ENCODE results near the gene TPX2. TPM values are rescaled to one million over a fixed set of nuclear protein-coding genes. Genes with fewer than 3 reads are reported as not detected.
"Not testable (repeated sequence)": the region's sequence is repeated elsewhere in the genome, so short reads cannot be mapped to it uniquely, and the experiment has no call there.

The TPX2 gene
- total RNA-seq, 1 experiment from 2014 or later = 248 TPM

DNA sequence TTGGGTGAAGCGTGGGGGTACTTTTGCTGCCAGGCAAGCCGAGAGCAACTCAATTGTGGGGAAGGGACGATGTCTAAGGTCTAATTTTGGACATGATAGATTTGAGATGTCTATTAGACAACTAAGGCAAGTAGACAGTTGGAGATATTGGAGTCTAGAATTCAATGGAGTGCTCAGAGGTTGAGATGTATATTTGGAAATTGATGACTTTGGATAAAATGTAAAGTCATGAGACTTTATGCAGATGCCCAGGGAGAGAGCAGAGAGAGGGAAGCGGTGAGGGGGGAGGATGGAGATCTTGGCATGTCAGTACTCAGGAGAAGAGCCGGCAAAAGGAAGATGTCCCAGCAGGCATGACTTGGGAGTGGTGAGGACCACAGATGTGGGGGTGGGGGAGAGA, 87.0 kb downstream of the TPX2 start:
- Histone ChIP-seq H3K4me3 (ENCODE audit: low read depth in 2 of 2, low read length in 2 of 2) (no peak overlapping the region), H3K9me3 (ENCODE audit: control insufficient read depth, insufficient read depth, low read depth, low read length) (no peaks in the 10 kb centered on the region), H3K27me3 (ENCODE audit: control insufficient read depth, insufficient read depth, low read length) (no peaks in the 10 kb centered on the region), H3K36me3 (ENCODE audit: control insufficient read depth, insufficient read depth, low read length) (no peaks in the 10 kb centered on the region), H3K27ac (ENCODE audit: low read length) (no peak overlapping the region), H3K4me1 (ENCODE audit: control insufficient read depth, insufficient read depth, low read length) (peaks cover 12% of the 10 kb centered on the region)
- ChIA-PET POLR2A (no interaction called here), CTCF (interaction anchor here (0.6 kb wide), 1 partner anchor 152 kb away, joined by 11 read pairs; no protein-coding TSS in a partner anchor)
- no peak for DNase-seq (ENCODE audit: low read depth, low spot score)
- in situ Hi-C loops (cut with HindIII; ENCODE audit: low pct_unique_long_range_greater_than_20kb, low sequenced_read_pairs) (no loop called here), intact Hi-C loops (cut with micrococcal nuclease; ENCODE audit: unreplicated experiment) (no loop called here)
- no peak for TF ChIP-seq SIN3A (IDR thresholded peaks at IDR 0.05; ENCODE audit: borderline replicate concordance, insufficient read depth, low read depth, low read length)
- TF ChIP-seq POLR2AphosphoS5 (IDR thresholded peaks at IDR 0.05; ENCODE audit: low read depth, low read length) = no peak
- TF ChIP-seq, protein P1, sequence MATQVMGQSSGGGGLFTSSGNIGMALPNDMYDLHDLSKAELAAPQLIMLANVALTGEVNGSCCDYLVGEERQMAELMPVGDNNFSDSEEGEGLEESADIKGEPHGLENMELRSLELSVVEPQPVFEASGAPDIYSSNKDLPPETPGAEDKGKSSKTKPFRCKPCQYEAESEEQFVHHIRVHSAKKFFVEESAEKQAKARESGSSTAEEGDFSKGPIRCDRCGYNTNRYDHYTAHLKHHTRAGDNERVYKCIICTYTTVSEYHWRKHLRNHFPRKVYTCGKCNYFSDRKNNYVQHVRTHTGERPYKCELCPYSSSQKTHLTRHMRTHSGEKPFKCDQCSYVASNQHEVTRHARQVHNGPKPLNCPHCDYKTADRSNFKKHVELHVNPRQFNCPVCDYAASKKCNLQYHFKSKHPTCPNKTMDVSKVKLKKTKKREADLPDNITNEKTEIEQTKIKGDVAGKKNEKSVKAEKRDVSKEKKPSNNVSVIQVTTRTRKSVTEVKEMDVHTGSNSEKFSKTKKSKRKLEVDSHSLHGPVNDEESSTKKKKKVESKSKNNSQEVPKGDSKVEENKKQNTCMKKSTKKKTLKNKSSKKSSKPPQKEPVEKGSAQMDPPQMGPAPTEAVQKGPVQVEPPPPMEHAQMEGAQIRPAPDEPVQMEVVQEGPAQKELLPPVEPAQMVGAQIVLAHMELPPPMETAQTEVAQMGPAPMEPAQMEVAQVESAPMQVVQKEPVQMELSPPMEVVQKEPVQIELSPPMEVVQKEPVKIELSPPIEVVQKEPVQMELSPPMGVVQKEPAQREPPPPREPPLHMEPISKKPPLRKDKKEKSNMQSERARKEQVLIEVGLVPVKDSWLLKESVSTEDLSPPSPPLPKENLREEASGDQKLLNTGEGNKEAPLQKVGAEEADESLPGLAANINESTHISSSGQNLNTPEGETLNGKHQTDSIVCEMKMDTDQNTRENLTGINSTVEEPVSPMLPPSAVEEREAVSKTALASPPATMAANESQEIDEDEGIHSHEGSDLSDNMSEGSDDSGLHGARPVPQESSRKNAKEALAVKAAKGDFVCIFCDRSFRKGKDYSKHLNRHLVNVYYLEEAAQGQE (IDR thresholded peaks at IDR 0.05; ENCODE audit: insufficient read depth in 1 of 2, low read depth in 2 of 2, low read length in 1 of 2) = no peak
- TF ChIP-seq, protein P2, sequence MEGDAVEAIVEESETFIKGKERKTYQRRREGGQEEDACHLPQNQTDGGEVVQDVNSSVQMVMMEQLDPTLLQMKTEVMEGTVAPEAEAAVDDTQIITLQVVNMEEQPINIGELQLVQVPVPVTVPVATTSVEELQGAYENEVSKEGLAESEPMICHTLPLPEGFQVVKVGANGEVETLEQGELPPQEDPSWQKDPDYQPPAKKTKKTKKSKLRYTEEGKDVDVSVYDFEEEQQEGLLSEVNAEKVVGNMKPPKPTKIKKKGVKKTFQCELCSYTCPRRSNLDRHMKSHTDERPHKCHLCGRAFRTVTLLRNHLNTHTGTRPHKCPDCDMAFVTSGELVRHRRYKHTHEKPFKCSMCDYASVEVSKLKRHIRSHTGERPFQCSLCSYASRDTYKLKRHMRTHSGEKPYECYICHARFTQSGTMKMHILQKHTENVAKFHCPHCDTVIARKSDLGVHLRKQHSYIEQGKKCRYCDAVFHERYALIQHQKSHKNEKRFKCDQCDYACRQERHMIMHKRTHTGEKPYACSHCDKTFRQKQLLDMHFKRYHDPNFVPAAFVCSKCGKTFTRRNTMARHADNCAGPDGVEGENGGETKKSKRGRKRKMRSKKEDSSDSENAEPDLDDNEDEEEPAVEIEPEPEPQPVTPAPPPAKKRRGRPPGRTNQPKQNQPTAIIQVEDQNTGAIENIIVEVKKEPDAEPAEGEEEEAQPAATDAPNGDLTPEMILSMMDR (IDR thresholded peaks at IDR 0.05) = no peak
- TF ChIP-seq TCF7L2 (IDR thresholded peaks at IDR 0.05; ENCODE audit: low read depth, low read length) = no peak
- ATAC-seq = no peak
- BruUV-seq (replicated peaks) = no TSS peak

DNA sequence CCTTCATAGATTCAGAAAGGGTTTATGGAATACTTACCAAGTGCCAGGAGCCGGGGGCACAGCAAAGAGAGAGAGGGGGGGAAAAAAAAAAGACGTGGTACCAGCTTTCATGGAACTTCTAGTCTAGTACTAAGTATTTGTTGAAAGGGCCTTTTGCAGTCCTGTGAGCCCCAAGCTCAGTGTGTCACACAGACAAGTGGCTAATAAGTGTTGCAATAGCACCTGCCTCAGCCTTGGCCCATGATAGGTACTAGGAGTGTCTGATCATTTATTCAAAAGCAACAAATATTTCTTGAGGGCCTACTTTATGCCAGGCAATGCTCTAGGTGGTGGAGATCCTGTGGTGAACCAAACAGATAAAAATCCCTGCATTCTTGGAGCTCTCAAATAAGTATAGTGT, 88.0 kb downstream of the TPX2 start:
- TF ChIP-seq, protein P1 (IDR thresholded peaks at IDR 0.05; ENCODE audit: insufficient read depth in 1 of 2, low read depth in 2 of 2, low read length in 1 of 2) = no peak
- TF ChIP-seq, protein P2 (IDR thresholded peaks at IDR 0.05) = no peak
- TF ChIP-seq SIN3A (IDR thresholded peaks at IDR 0.05; ENCODE audit: borderline replicate concordance, insufficient read depth, low read depth, low read length) = no peak
- TF ChIP-seq TCF7L2 (IDR thresholded peaks at IDR 0.05; ENCODE audit: low read depth, low read length) = no peak
- no peak for TF ChIP-seq POLR2AphosphoS5 (IDR thresholded peaks at IDR 0.05; ENCODE audit: low read depth, low read length)
- Histone ChIP-seq H3K36me3 (ENCODE audit: control insufficient read depth, insufficient read depth, low read length) (no peaks in the 10 kb centered on the region), H3K4me1 (ENCODE audit: control insufficient read depth, insufficient read depth, low read length) (peaks cover 12% of the 10 kb centered on the region), H3K27me3 (ENCODE audit: control insufficient read depth, insufficient read depth, low read length) (no peaks in the 10 kb centered on the region), H3K4me3 (ENCODE audit: low read depth in 2 of 2, low read length in 2 of 2) (no peak overlapping the region), H3K9me3 (ENCODE audit: control insufficient read depth, insufficient read depth, low read depth, low read length) (no peaks in the 10 kb centered on the region), H3K27ac (ENCODE audit: low read length) (no peak overlapping the region)
- DNase-seq (ENCODE audit: low read depth, low spot score) (no peak), ATAC-seq (no peak)
- BruUV-seq (replicated peaks) = no TSS peak
- in situ Hi-C loops (cut with HindIII; ENCODE audit: low pct_unique_long_range_greater_than_20kb, low sequenced_read_pairs) (no loop called here), intact Hi-C loops (cut with micrococcal nuclease; ENCODE audit: unreplicated experiment) (no loop called here)
- ChIA-PET POLR2A (interaction anchor here (0.6 kb wide), 1 partner anchor 298 kb away, joined by 3 read pairs; no protein-coding TSS in a partner anchor), CTCF (interaction anchor here (0.8 kb wide), 1 partner anchor 20 kb away, joined by 3 read pairs; no protein-coding TSS in a partner anchor)

DNA sequence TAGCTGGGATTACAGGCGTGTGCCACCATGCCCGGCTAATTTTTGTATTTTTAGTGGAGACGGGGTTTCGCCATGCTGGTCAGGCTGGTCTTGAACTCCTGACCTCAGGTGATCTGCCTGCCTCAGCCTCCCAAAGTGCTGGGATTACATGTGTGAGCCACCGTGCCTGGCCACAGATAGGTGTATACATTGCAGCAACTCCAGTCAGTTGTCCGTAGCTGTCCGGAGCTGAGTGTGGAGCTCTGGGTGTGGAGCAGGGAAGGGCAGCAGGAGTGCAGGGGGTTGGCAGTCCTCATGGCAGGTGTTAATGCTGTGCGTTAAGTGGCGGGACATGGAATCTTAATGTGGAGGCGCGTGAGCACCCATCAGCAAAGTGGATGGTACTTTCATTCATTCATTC, 88.9 kb downstream of the TPX2 start:
- DNase-seq (ENCODE audit: low read depth, low spot score); BruUV-seq (replicated peaks); in situ Hi-C loops (cut with HindIII; ENCODE audit: low pct_unique_long_range_greater_than_20kb, low sequenced_read_pairs): not testable (repeated sequence)

More for the DNA sequence above, 88.9 kb downstream of the TPX2 start:
- H3K4me3 ChIP-seq (ENCODE audit: low read depth in 2 of 2, low read length in 2 of 2); ATAC-seq; POLR2A ChIA-PET; H3K9me3 ChIP-seq (ENCODE audit: control insufficient read depth, insufficient read depth, low read depth, low read length); intact Hi-C loops (cut with micrococcal nuclease; ENCODE audit: unreplicated experiment); H3K36me3 ChIP-seq (ENCODE audit: control insufficient read depth, insufficient read depth, low read length); H3K27ac ChIP-seq (ENCODE audit: low read length); H3K4me1 ChIP-seq (ENCODE audit: control insufficient read depth, insufficient read depth, low read length); H3K27me3 ChIP-seq (ENCODE audit: control insufficient read depth, insufficient read depth, low read length): not testable (repeated sequence)
- CTCF ChIA-PET = interaction anchor here (0.7 kb wide), 1 partner anchor 16 kb away, joined by 9 read pairs; no protein-coding TSS in a partner anchor

Data from Panc1 (cell line).